Sigmoid colon (tissue), 7 donors: ENCODE measurements around the gene COX6A2. TPM values are rescaled to one million over a fixed set of nuclear protein-coding genes. Genes with fewer than 3 reads are reported as not detected.

ENCODE experiments used
- DNase-seq: peaks from one replicate; pipeline ENCODE4 v3.0.0-alpha.2; 2019
- H3K27ac ChIP-seq, 4 donors: fragments of 200-600 bp; sonication (generic); one replicate each; pipeline ENCODE4 v1.5.1; 2016 to 2019; ENCODE audit warnings: mild to moderate bottlenecking in 1 of 4
- H3K27me3 ChIP-seq, 3 donors: fragments of 200-600 bp; sonication (generic); one replicate each; pipeline ENCODE4 v1.5.1; 2019; ENCODE audit warnings: mild to moderate bottlenecking in 1 of 3
- H3K36me3 ChIP-seq, 4 donors: fragments of 200-600 bp; sonication (generic); one replicate each; pipeline ENCODE4 v1.5.1; 2016 to 2019
- H3K4me1 ChIP-seq, 4 donors: fragments of 200-600 bp; sonication (generic); one replicate each; pipeline ENCODE4 v1.5.1; 2017 to 2019
- H3K4me3 ChIP-seq, 4 donors: fragments of 200-600 bp; sonication (generic); one replicate each; pipeline ENCODE4 v1.5.1; 2017 to 2019; ENCODE audit warnings: mild to moderate bottlenecking in 2 of 4, moderate library complexity in 1 of 4
- H3K9me3 ChIP-seq, 4 donors: fragments of 200-600 bp in 3 of 4; sonication (generic) in 3 of 4; one replicate each; pipeline versions ENCODE4 v1.5.1 to v1.6.1; 2013 to 2019
- CTCF ChIP-seq, 4 experiments: fragments of 450-650 bp in 3 of 4; fragments of 200-600 bp in 1 of 4; IDR thresholded peaks; one replicate each; pipeline ENCODE4 v1.5.1; 2016 to 2019; ENCODE audit warnings: antibody characterized with exemption in 4 of 4, mild to moderate bottlenecking in 3 of 4, moderate library complexity in 2 of 4
- EP300 ChIP-seq, 4 donors: sonication (generic); formaldehyde crosslinking; IDR thresholded peaks; one replicate each; pipeline ENCODE4 v1.6.1; 2017; ENCODE audit warnings: antibody characterized with exemption in 4 of 4
- POLR2A ChIP-seq, 2 donors: fragments of 450-650 bp; IDR thresholded peaks; one replicate each; pipeline ENCODE4 v1.6.1; 2016; ENCODE audit warnings: antibody characterized with exemption in 2 of 2, mild to moderate bottlenecking in 2 of 2, moderate library complexity in 2 of 2
- POLR2AphosphoS5 ChIP-seq, 4 donors: sonication (generic); formaldehyde crosslinking; IDR thresholded peaks; one replicate each; pipeline ENCODE4 v1.6.1; 2017; ENCODE audit warnings: antibody characterized with exemption in 4 of 4
- WGBS, 2 donors: extraction: QIAGEN DNeasy Blood & Tissue Kit; methylation state at CpG; one replicate each; pipeline ENCODE4 v1.1.7; 2013; 5-methylcytosine and 5-hydroxymethylcytosine counted together
- intact Hi-C: fragments of 100-400 bp; cut with DNase I; formaldehyde crosslinking; loops from one replicate; pipeline ENCODE4 v1.15.1; 2023
- polyA plus RNA-seq, 3 donors: library from polyadenylated mRNA; stranded (reverse); fragments of 200-250 nt; gene quantifications; one replicate each; pipeline ENCODE4 v1.2.3, GENCODE V29; 2013
- total RNA-seq, 4 donors: library from RNA; depleted of rRNA; stranded (reverse); fragments of >200 nt; gene quantifications; one replicate each; pipeline ENCODE4 v1.1.0, GENCODE V29; 2016
- donor health status: healthy with polysubstance abuse.
- donor health status: Bipolar disorder and iron deficiency.
- donor health status: healthy.

Gene COX6A2
- total and polyA plus RNA-seq, 7 donors, result 0.32 to 4.8 TPM; not detected in 5

- DNase-seq, result peak; percentile 47
- Histone ChIP-seq H3K27ac (peak overlapping the region; percentile 97 to 100 (median 100)), H3K4me1 (peaks cover 0 to 73% (median 69%) of the 10 kb centered on the region in 4 donors), H3K9me3 (no peaks in the 10 kb centered on the region), H3K27me3 (no peaks in the 10 kb centered on the region), H3K36me3 (peaks cover 0 to 3% (median 1%) of the 10 kb centered on the region in 4 donors), H3K4me3 (peak overlapping the region in 1 of 4 donors; percentile 75)
- TF ChIP-seq POLR2AphosphoS5 (IDR thresholded peaks at IDR 0.05), result no peak
- no peak for TF ChIP-seq CTCF (IDR thresholded peaks at IDR 0.05)
- no peak for TF ChIP-seq EP300 (IDR thresholded peaks at IDR 0.05)
- TF ChIP-seq POLR2A (IDR thresholded peaks at IDR 0.05), result no peak
- intact Hi-C loops, result loop anchor here (5.0 to 10.0 kb wide), 4 partner anchors 315 to 1362 kb away; partner anchors contain the start of genes KAT8, SETD1A, TBX6 and YPEL3
- 81 to 83% methylated on average over 8 of the region's 8 CpGs for WGBS, 2 donors
Measured at GRCh38 chr16:31456988-31457360, 28.8 kb upstream of the COX6A2 start.

GRCh38 chr16:31455601-31456314 is 27.6 kb upstream of the COX6A2 start:
- WGBS, 2 donors, result 65 to 72% methylated on average over 17 of the region's 17 CpGs
- TF ChIP-seq POLR2A (IDR thresholded peaks at IDR 0.05), result no peak
- no peak for TF ChIP-seq POLR2AphosphoS5 (IDR thresholded peaks at IDR 0.05)
- no peak for TF ChIP-seq EP300 (IDR thresholded peaks at IDR 0.05)
- TF ChIP-seq CTCF (IDR thresholded peaks at IDR 0.05), result no peak
- Histone ChIP-seq H3K4me1 (peaks cover 0 to 77% (median 76%) of the 10 kb centered on the region in 4 donors), H3K4me3 (no peak overlapping the region), H3K27me3 (no peaks in the 10 kb centered on the region), H3K36me3 (no peaks in the 10 kb centered on the region), H3K9me3 (no peaks in the 10 kb centered on the region), H3K27ac (peak overlapping the region in 1 of 4 donors; percentile 5)
- intact Hi-C loops, result loop anchor here (5.0 to 10.0 kb wide), 4 partner anchors 313 to 1361 kb away; partner anchors contain the start of genes KAT8, SETD1A, TBX6 and YPEL3
- peak; percentile 63 for DNase-seq

- no peak for TF ChIP-seq CTCF (IDR thresholded peaks at IDR 0.05)
- TF ChIP-seq POLR2AphosphoS5 (IDR thresholded peaks at IDR 0.05), result no peak
- TF ChIP-seq POLR2A (IDR thresholded peaks at IDR 0.05), result no peak
- no peak for TF ChIP-seq EP300 (IDR thresholded peaks at IDR 0.05)
- intact Hi-C loops, result loop anchor here (10.0 kb wide), 3 partner anchors 339 to 1359 kb away; partner anchors contain the start of genes KAT8, SETD1A, TBX6 and YPEL3
- Histone ChIP-seq H3K27me3 (no peaks in the 10 kb centered on the region), H3K4me3 (no peak overlapping the region), H3K9me3 (no peaks in the 10 kb centered on the region), H3K36me3 (no peaks in the 10 kb centered on the region), H3K27ac (peak overlapping the region; percentile 61 to 68 (median 66)), H3K4me1 (peaks cover 0 to 70% (median 69%) of the 10 kb centered on the region in 4 donors)
- 39 to 64% methylated on average over 20 of the region's 20 CpGs for WGBS, 2 donors
- peak; percentile 71 for DNase-seq
Measured at GRCh38 chr16:31453255-31454204, 25.4 kb upstream of the COX6A2 start.

GRCh38 chr16:31452631-31453106 is 24.5 kb upstream of the COX6A2 start:
- H3K9me3 ChIP-seq, result no peaks in the 10 kb centered on the region
- TF ChIP-seq POLR2A (IDR thresholded peaks at IDR 0.05) (no peak), CTCF (IDR thresholded peaks at IDR 0.05) (no peak), EP300 (IDR thresholded peaks at IDR 0.05) (no peak), POLR2AphosphoS5 (IDR thresholded peaks at IDR 0.05) (peak in 1 of 4 donors; percentile 6)
- no peaks in the 10 kb centered on the region for H3K27me3 ChIP-seq
- peak; percentile 58 for DNase-seq
- H3K4me1 ChIP-seq, result peaks cover 0 to 65% (median 63%) of the 10 kb centered on the region in 4 donors
- no peak overlapping the region for H3K4me3 ChIP-seq
- intact Hi-C loops, result loop anchor here (10.0 kb wide), 3 partner anchors 338 to 1358 kb away; partner anchors contain the start of genes KAT8, SETD1A, TBX6 and YPEL3
- peak overlapping the region; percentile 61 to 68 (median 66) for H3K27ac ChIP-seq
- WGBS, 2 donors, result 83 to 90% methylated on average over 3 of the region's 3 CpGs
- H3K36me3 ChIP-seq, result no peaks in the 10 kb centered on the region
